Vagina (tissue), 2 donors: ENCODE measurements around the gene CNGA4.

ENCODE experiments used
- CTCF ChIP-seq, 3 experiments: fragments of 450-650 bp in 2 of 3; fragments of 200-600 bp in 1 of 3; sonication (generic) in 1 of 3; IDR thresholded peaks; one replicate each; pipeline ENCODE4 v1.5.1; 2017 to 2019; ENCODE audit warnings: antibody characterized with exemption in 3 of 3, mild to moderate bottlenecking in 2 of 3, moderate library complexity in 2 of 3
- POLR2A ChIP-seq, 2 donors: fragments of 450-650 bp; IDR thresholded peaks; one replicate each; pipeline ENCODE4 v1.6.1; 2017; ENCODE audit warnings: antibody characterized with exemption in 2 of 2, mild to moderate bottlenecking in 2 of 2, moderate library complexity in 2 of 2

DNA sequence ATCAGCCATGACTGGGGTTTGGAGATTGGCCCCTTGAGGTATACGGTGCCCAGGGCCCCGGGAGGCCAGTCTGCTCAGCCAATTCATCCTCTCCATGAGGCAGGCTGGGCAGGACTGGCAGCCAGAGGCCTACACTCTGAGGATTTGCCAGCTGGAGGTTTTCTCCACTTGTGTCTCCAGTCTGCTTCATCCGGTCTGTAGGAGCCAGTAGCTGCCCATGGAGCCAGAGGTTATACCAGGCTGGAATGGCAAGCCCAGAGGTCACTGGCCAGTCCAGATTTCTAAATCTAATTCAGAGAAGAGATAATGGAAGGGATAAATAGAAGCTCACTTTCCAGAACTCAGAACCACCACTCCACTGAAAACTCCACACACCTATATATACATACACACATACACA lies 14.5 kb upstream of the CNGA4 start:
- TF ChIP-seq POLR2A (IDR thresholded peaks at IDR 0.05) (no peak), CTCF (IDR thresholded peaks at IDR 0.05) (no peak)
